Caki2 (cell line): ENCODE measurements around the gene SDR42E2. TPM values are rescaled to one million over a fixed set of nuclear protein-coding genes. Genes with fewer than 3 reads are reported as not detected.
"Not testable (repeated sequence)": the region's sequence is repeated elsewhere in the genome, so short reads cannot be mapped to it uniquely, and the experiment has no call there.

Experiments used
- DNase-seq: peaks from one replicate; pipeline ENCODE4 v3.0.0-alpha.2; 2015; ENCODE audit warnings: low read depth
- in situ Hi-C: cut with HindIII; loops from 2 replicates; pipeline ENCODE4 v1.10.0; 2016; ENCODE audit warnings: low sequenced_read_pairs, low pct_unique_long_range_greater_than_20kb, mixed read lengths
- total RNA-seq: library from RNA; depleted of rRNA; stranded (reverse); fragments of >200 nt; shearing (Covaris generic); gene quantifications from 2 replicates; pipeline ENCODE4 v1.2.3, GENCODE V29; 2014; ENCODE audit warnings: low replicate concordance

The SDR42E2 gene
- total RNA-seq, 1 experiment from 2014 or later: not detected

GRCh38 chr16:22188267-22188594 is 25.9 kb downstream of the SDR42E2 start:
- in situ Hi-C loops: loop anchor here (5.0 kb wide), 1 partner anchor 106 kb away; no protein-coding TSS in a partner anchor

GRCh38 chr16:22188595-22189442 is 26.5 kb downstream of the SDR42E2 start:
- in situ Hi-C loops: loop anchor here (5.0 kb wide), 1 partner anchor 107 kb away; no protein-coding TSS in a partner anchor
- peak; percentile 92 for DNase-seq

More at GRCh38 chr16:22188267-22188594, 25.9 kb downstream of the SDR42E2 start:
- no peak for DNase-seq

- in situ Hi-C loops: loop anchor here (5.0 kb wide), 1 partner anchor 107 kb away; no protein-coding TSS in a partner anchor
Observed at GRCh38 chr16:22189473-22190080, 27.3 kb downstream of the SDR42E2 start.

DNA sequence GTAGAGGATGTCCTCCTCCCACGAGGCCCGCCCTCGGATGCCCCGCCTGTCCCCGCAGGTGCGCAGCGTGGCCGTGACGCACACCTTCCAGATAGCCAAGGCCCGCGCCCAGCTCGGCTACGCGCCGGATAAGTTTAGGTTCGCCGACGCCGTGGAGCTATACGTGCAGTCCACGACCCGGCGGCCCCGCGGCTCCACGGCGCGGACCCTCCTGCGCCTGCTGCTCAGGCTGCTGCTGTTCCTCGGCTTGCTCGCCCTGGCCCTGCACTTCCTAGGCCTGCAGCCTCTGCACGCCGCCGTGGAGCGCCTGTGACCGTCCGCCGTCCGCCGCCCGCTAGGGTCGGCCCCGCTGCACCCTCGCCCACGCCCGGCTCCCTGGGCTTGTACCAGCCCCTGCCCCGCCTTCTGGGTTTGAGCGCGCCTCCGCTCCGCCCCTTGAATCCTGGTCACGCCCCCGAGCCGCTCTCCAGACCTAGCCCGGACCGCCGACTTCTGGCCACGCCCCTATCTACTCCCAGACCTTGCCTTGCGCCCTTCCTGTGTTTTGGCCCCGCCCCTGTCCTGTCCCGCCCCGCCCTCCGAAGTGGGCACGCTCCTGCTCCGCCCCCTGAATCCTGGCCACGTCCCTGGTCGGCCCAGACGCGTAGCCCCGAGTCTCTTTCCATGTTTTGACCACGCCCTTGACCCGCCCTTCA is 27.9 kb downstream of the SDR42E2 start:
- in situ Hi-C loops: no loop called here
- peak; percentile 100 for DNase-seq

More at GRCh38 chr16:22189473-22190080, 27.3 kb downstream of the SDR42E2 start:
- DNase-seq: no peak

DNA sequence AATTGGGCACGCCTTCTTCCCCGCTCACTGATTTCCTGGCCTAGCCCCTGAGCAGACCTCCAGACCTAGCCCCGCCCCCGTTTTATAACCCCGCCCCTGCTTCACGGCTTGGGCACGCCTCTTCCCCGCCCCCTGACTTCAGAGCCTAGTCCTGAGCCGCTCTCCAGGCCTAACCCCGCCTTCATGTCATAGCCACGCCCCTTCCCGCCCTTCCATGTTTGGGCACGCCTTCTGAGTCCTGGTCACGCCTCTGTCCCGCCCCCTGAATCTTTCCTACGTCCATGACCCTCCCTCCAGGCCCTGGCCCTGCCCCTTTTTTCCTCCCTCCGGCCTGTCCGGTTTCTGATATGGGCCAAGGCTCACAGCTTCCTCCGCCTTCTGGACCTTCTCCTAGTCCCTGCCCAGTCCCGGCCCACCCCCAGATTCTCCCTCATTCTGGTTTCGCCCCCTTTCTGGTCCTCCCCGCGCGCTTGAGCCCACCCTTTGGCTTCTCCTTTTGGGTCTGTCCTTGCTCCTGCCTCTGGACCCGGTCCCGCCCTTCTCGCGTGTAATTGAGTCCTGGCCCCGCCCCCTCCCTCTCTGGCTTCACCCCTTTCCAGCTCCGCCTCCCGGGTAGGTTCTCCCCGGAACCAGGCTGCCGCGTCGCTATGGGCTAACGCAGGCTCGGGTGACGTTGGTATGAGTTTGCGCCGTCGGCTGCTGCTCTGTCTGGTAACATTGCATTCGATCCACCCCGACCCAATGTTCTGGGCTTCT is 28.6 kb downstream of the SDR42E2 start:
- peak; percentile 99 for DNase-seq
- in situ Hi-C loops: no loop called here

DNA sequence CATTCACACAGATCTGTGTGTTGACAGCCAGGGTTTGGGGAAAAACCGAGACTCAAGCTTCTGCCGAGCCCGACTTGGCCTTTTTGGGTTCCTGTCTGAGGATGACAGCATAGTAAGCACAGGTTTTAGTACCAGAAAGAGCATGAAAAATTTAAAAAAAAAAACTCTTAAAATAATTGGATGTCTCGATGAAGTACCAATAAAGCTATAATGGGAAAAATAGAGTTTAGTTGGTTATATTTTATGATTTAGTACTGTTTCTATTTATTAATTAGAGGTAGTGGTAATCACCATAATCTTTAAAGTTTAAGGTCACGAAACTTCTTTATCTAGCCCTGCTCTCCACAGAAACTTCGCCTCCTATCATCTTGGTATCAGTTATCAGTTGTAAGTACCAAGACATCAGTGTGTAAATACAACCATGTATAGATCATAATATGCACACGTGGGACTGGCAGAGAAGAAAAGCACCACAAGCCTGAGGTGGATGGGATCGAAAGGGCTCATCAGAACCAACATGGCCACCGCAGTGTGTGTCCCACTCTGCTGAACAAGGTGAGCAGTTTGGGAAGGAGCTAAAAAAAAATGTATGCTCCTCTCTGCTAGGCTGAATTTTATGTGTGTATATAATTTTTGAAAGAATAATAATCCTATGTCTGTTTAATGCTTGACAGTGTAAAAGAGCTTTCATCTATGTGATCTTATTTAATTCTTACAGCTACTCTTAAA is 29.4 kb downstream of the SDR42E2 start:
- DNase-seq: no peak
- in situ Hi-C loops: no loop called here

DNA sequence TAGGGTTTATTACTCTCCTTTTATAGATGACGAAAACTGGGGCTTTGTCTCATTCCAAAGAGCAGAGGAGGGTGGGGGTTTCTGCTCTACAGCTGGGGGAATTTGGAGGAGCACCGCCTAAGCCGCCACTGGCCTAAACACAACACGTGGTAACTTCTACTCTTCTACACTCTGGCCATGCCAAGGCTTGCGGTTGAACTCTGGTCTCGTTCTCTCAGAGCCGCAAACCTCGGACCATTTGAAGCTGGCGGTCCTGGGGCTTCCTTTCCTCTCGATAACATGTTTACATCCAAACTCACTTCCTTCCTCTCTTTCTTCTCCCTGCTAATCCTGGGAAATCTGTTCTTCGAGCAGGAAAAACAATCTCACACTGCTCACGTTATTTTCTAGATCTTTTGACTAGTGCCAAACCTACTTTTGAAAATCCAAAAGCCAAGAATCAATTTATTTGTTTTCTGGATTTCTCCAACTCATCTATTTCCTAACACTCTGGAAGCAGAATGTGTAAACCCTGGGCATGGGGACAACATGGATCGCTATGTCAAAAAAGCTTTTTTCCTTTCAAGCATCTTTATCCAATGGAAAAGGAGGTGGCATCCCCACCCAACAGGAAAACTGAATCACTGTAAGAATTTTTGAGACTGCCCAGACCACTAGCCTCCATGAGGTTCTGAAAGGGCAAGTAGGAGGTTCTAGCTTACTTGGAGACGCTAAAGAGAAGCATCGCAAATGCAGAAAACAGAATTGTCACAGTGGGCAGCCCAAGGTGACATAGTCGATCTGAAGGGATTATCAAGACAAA is 30.2 kb downstream of the SDR42E2 start:
- peak; percentile 36 for DNase-seq
- in situ Hi-C loops: no loop called here

DNA sequence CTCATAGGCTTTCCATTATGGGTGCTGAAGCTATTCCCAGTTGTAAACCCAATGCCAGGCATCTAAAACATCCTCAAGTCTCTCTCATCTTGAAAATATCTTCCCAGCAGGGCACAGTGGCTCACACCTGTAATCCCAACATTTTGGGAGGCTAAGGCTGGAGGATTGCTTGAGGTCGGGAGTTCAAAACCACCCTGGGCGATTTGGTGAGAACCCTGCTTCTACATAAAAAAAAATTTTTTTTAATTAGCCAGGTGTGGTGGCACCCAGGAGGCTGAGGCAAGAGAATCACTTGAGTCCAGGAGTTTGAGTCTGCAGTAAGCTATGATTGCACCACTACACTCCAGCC is 30.7 kb downstream of the SDR42E2 start:
- in situ Hi-C loops: no loop called here
- no peak for DNase-seq

- no peak for DNase-seq
- in situ Hi-C loops: no loop called here
Observed at GRCh38 chr16:22194707-22195444, 32.6 kb downstream of the SDR42E2 start.

DNA sequence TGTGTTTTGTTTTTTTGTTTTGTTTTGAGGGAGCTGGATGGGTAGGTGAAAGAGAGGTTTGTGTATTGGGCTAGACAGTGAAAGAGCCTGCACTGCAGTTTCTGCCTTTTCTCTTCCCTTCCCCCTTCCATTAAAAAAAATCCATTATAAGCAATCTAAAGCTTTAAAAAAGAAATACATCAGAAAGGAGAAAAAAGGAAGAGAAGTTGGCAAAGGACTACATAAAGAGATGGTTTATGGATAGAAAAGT is 33.1 kb downstream of the SDR42E2 start:
- DNase-seq: no peak
- in situ Hi-C loops: no loop called here

- peak; percentile 89 for DNase-seq
- in situ Hi-C loops: no loop called here
Observed at GRCh38 chr16:22195695-22196558, 33.6 kb downstream of the SDR42E2 start.

DNA sequence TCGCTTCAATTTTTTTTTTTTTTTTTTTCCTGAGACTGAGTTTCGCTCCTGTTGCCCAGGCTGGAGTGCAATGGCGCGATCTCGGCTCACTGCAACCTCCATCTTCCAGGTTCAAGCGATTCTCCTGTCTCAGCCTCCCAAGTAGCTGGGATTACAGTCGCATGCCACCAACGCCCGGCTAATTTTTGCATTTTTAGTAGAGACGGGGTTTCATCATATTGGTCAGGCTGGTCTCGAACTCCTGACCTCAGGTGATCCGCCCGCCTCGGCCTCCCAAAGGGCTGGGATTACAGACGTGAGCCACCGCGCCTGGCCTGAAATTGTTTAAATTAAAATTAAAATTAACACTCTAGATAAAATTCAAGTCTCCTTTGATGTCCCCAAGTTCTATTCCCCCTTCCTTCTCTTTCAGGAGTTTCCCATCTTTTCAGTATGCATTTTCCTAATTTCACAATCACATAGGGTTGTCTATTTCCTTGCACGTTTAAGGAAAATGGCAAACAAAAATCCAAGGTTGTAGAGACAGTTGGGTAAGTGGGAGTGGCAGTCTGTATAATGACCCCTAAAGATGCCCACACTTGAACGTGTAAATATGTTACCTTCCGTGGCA is 34.4 kb downstream of the SDR42E2 start:
- DNase-seq, in situ Hi-C loops: not testable (repeated sequence)

DNA sequence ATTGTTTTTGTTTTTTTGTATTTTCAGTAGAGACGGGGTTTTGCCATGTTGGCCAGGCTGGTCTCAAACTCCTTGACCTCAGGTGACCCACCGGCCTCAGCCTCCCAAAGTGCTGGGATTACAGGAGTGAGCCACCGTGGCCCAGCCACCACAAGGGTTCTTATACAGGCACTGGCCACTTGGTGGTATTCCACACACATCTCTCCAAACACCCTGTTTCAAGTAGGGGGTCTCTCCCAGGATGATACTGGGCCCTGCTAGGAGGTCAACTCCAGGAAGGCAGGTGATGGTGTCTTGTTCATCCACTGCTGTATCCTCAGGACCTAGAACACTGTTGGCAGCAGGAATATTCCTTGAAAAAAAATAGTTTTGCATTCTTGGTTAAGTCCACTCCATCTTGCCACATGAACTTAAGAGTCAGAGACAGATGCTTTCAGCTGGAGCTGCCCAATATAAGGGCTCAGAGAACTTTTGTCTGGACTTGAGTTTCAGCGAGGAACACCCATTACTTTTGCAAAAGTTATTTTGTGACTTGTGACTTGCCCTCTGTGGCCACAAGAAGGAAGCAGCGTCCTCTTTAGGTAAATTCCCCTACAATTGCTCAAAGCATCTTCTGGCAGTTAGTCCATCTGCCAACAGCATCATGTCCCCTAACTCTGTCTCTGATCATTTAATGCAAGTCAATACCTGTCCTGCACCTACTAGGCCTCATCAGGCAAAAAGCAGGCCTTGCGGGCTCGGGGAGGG is 36.4 kb downstream of the SDR42E2 start:
- DNase-seq: peak; percentile 62
- in situ Hi-C loops: no loop called here

DNA sequence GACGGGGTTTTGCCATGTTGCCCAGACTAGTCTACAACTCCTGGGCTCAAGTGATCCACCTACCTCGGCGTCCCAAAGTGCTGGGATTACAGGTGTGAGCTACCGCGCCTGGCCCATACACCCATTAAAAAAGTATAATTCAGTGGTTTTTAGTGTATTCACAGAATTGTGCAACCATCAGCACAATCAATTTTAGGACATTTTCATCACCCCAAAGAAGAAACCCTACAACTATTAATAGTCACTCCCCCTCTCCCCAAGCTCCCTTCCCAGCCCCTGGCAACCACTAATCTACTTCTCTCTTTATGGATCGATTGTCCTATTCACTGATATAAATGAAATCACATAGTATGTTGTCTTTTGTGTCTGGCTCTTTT is 39.9 kb downstream of the SDR42E2 start:
- in situ Hi-C loops: no loop called here
- no peak for DNase-seq

GRCh38 chr16:22203091-22203490 is 40.8 kb downstream of the SDR42E2 start:
- in situ Hi-C loops: no loop called here
- DNase-seq: no peak
